ENCODE results near the gene TGFA. TPM values are rescaled to one million over a fixed set of nuclear protein-coding genes. Genes with fewer than 3 reads are reported as not detected.

Gene TGFA
- 0.93 and 3.7 TPM in 2 replicates for total RNA-seq

DNA sequence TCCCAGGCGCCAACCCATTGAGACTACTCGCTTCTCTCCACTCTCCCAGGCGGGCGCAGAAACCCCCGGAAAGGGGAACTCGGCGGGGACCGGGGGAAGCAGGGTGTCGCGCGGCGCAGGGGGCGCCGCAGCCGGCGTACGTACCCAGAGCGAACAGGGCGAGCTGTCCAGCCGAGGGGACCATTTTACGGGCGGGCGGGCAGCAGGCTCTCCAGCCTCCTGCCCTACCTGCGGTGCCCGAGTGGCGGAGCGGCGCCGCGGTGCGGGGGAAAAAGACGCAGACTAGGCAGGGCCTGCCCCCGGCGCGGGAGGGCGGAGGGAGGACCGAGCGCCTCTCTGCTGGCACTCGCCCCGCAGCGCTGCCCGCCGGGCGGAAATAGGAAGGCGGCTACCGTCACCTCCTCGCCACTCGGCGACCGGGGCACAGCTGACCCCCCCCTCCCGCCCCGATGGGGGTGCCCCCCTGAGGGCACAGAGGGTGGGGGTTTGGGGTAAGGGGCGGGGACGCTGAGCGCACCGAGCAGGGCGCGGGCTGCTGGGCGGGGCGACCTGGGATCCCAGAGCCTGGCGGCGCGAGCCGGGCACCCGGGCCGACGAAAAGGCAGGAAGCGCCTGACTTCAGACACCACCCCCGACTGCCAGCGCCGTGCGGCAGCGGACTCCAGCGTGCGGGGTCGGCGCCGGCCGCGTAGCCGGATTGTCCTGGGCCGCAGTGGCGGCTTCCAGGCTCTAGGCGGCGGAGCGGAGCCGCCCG, at the start of gene TGFA:
TSS of gene TGFA (minus strand) at position 243 of the 754 bp plus-strand sequence. CDS start at position 184, 59 bp downstream.
- no peak for DNase-seq (ENCODE audit: extremely low read depth, low read depth, low spot score)

DNA sequence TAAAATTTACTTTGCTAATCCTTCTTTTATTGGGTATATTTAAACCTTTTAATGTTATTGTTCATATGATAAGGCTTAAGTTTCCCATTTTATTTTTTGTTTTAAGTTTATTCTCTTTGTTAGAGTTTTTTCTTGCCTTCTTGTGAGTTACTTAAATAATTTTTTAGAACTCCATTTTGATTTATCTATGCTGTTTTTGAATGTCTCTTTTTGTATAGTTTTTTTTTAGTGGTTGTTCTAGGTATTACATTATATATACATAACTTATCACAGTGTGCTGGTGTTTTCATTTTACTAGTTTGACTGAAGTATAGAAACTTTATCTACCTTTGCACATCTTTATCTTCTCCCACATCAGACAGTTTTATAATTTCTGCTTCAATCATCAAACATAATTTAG, 49.4 kb upstream of the TGFA start:
- no peak for DNase-seq (ENCODE audit: extremely low read depth, low read depth, low spot score)

DNA sequence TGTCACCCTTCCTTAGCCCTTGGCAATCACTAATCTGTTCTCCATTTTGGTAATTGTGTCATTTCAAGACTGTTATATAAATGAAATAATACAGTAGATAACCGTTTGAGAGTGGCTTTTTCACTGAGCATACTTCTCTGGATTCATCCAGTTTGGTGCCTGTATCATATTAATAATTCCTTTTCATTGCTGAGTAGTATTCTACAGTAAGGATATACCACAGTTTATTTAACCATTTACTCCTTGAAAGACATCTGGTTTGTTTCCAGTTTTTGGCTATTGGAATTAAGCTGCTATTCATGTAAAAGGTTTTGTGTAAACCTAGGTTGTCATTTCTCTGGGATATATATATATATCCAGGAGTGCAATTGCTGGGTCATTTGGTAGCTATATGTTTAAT, 44.6 kb upstream of the TGFA start:
- no peak for DNase-seq (ENCODE audit: extremely low read depth, low read depth, low spot score)

DNA sequence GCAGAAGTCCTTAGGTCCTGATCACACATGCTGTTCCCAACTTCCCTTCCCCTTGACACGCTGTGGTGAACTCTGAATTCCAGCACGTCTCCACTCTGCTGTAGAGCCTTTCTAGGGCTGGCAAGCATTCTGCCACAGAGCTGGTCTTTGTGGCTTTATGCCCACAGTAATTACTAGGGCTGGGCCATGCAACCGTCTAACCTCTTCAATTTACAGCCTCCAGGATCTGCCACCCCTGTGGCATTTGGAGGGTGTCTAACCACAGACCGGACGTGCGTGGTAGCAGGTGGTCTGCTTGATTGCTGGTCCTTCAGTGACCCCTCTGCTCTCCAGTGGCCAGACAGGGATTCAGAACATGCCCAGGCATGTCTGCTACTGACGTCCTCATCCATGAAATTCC, 43.1 kb upstream of the TGFA start:
- no peak for DNase-seq (ENCODE audit: extremely low read depth, low read depth, low spot score)

DNA sequence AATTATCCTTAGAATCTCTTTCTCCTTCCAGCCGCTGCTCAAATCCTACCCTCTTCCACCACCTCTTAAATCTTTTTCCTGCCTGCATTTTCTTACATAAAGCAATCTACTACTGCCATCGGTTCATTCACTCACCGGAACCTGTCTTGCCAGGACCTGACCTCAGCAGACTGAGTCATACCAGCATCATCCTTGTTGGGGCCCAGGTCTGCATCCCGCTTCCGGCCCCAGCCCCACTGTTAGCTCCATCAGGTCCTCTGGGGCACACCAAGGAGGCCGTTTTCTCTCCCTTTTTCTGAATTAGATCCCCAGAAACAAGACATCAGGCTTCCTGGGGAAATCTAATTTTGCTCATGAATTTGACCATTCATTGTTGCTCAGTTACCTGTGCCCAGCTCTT, 42.7 kb upstream of the TGFA start:
- no peak for DNase-seq (ENCODE audit: extremely low read depth, low read depth, low spot score)

DNA sequence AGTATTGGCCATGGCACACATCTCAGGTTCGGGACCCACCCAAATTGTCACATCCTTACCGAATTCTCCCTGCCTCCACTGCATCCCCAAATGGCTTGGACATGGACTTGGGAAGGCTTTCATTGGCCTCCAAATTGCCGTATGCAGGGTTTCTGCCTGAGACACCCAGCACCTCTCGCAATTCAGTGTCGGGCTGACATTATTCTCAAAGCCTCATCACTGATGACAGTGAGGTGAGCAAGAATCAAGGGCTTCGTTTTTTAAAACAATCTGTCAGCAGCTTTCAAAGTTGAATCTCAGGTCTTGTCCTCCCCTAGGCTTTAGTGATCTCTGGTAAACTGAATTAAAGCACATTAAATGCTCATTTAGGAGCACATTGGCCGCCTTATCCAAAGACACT, 29.5 kb upstream of the TGFA start:
- no peak for DNase-seq (ENCODE audit: extremely low read depth, low read depth, low spot score)

DNA sequence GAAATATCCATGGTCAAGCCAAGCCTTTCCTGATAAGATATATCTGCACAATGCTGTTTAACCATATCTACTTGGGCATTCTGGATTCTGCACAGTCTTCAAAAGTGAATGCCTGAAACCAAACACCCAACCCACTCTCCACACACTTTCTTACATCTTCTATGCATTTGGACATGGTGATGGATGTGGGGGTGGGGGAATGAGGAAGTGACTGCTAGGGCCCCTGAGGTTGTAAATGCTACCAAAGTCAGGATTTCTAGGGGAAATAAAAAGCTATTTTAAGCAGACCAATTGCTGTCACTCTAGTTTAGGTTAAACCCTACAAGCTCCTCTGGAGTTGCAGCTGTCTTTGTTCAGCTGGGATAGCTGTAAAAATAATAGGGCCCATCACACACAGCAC, 26.7 kb upstream of the TGFA start:
- DNase-seq (ENCODE audit: extremely low read depth, low read depth, low spot score), result no peak

DNA sequence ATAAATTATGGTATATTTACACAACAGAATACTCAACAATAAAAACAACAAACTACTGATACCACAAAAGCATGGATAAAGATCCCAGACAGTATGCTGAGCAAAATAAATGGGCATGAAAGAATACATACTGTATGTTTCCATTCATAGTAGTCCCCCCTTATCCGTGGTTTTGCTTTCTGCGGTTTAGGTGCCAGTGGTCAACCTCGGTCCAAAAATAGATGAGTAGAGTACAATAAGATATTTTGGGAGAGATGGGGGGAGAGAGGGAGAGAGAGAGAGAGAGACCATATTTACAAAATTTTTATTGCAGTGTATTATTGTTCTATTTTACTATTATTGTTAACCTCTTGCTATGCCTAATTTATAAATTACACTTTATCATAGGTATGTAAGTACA, 21.0 kb upstream of the TGFA start:
- DNase-seq (ENCODE audit: extremely low read depth, low read depth, low spot score), result no peak

DNA sequence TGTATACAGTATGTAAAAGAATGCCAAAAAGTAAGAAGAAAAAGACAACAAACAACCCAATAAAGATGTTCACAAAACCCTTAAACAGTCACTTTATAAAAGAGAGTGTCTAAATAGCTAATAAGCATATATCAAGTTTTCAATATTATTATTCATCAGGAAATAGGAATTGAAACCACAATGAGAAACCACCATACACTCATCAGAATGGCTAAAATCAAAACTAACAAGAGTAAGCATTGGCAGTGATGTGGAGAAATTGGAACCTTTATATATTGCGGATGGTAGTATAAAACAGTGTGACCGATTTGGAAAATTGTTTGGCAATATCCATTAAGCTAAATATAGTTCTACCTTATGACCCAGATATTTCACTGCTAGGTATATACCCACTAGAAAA, 20.5 kb upstream of the TGFA start:
- DNase-seq (ENCODE audit: extremely low read depth, low read depth, low spot score), result no peak

DNA sequence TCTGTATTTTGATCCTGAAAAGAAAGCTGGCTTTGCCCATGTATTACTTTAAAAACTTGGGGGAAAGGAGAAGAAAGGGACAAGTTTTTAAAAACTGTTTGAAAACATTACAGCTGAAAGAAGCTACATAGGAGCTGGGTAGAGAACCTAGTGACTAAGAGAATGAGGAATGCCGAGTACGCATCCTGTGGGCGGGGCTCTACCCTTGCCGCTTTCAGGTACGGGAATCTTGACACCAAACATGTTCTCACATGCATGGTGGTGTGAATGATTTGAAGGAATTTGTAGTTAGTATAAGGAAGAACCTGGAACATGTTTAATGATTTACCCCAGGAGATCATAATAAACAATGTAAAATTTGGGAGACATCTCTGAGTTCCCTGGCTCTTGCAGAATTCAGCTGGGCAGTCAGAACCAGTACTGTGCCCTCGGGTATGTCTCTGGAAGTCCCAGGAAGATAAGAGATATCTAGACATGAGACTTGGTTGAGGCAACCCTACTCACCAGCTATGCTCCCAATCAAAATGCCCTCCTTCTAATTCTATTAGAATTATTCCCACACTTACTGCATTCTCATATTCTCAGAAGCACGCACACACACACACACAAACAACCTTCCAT, 16.5 kb upstream of the TGFA start:
- no peak for DNase-seq (ENCODE audit: extremely low read depth, low read depth, low spot score)

DNA sequence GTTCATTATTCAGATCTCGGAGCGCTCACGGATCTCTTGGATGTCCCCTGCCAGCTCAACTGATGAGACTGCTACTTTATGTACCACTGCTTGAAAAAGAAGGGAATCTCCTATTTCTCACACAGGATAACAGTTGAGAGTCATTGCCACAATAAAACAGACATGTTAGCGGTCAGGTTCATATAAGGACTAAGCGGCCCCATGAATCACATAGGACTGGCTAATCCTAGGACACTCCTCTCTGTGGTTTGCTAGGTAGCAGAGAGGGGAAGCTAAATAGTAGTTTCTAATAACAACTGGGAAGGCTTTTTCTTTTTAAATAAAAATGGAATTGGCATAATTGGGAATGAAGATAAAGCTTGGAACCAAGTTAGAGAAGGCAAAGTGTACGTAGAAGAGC, 15.9 kb upstream of the TGFA start:
- no peak for DNase-seq (ENCODE audit: extremely low read depth, low read depth, low spot score)

DNA sequence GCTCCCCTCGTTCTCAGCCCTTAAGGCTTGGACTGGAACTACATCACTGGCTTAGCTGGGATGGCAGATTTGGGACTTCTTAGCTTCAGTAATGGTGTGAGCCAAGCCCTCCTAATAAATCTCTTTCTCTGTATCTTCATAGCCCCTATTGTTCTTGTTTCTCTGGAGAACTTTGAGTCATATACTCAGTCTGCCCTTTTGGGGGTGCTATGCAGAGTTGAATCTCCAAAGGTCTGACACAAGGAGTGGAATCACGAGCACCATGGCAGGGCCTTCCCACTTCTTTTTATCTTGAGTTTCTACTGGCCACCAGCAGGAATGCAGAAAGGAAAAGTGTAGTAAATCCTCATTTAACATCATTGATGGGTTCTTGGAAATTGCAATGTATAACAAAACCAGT, 13.3 kb upstream of the TGFA start:
- DNase-seq (ENCODE audit: extremely low read depth, low read depth, low spot score), result no peak

DNA sequence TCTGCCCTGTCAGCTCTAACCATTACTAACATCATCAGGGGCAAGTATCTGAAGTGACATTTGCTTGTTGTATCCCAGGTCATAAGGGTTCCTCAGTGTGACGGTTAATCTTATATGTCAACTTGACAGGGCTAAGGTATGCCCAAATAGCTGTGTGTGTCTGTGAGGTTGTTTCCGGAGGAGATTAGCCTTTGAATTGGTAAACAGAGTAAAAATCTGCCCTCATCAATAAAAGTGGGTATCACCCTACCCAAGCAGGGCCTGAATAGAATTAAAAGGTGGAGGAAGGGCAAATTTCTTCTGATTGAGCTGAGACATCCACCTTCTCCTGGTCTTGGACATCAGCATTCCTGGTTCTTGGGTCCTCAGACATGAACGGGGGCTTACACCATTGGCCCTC, 12.8 kb upstream of the TGFA start:
- DNase-seq (ENCODE audit: extremely low read depth, low read depth, low spot score), result no peak

DNA sequence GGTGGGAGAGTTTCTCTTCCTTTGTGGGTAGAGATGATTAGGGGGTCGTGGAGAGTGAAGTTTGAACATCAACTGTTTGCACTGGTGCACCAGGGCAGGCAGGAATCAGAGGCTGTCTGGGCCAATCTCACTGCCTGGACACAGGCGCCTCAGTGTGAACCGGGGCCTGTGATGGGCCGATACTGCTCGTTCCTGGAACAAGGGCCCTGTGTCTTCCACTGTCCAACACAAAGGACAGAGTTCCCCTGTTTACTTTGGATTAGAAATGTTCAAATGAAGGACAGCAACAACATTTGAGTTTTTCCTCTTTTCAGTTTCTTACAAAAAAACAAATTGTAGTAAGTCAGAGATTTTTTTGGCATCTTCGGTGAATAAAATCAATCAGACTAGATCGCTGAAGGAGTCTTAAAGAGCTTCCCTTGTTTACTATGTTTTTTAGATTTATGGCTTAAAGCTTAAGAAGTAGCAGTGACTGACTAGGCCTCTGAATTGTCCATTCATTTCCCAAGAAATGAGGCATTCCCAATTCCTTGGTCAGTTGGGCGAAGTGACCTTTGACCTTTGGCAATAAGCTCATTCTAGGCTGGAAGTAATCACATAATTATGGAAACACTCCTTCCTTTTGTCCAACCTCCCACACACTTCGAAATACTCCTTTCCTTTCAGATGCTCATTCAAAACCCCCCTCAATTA, 11.6 kb upstream of the TGFA start:
- DNase-seq (ENCODE audit: extremely low read depth, low read depth, low spot score), result no peak

DNA sequence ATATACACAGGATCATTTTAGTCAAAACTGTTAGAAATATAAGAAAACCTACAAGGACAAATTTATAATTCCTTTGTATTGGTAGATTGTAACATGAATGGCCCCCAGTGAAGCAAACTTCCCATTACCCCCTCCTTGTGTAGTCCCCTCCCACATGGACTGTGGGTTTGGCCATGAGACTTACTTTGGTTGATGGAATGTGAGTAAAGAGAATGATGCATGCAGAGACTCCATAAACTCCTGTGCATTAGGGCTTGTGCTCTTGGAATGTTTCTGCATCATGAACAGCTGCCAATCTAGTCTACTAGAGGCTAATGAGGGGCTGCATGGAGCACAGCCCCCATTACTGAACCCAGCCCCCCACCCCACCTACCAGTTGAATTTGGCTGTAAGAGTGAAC, 8.3 kb upstream of the TGFA start:
- DNase-seq (ENCODE audit: extremely low read depth, low read depth, low spot score), result no peak

DNA sequence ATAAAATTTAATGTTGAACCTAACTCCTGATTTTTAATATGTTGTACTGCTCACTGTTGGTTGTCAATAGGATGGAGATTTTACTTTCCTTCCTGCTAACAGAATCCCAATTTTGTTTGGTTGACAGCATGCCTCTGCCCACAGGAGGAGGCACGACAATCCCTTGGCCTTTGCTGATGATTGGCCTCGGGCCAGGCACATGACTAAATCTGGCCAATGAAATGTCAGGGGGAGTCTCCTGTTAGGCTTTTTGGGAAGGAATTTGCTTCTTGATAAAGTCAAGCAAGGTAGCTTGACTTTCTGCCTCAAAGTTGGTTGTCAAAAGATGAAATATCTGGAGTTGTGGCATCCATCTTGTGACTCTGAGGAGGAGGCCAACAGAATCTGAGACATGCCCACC, 6.8 kb upstream of the TGFA start:
- no peak for DNase-seq (ENCODE audit: extremely low read depth, low read depth, low spot score)

DNA sequence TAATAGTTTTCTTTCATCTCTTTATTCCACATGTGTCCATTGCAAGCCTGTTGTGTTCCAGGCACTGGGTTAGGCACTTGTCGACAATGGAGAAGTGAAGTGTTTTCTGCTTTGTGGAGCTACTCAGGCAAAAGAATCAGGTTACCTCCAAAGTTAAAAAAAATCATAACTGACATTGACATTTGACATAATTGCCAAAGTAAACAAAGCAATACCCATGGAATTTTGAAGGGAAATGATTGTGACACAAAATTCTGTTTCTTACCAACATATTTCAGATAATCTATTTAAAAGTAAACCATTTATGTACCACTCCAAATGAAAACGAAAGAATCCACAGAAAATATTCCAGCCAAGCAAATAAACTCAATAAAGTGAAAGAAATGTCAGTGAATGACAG, 6.4 kb upstream of the TGFA start:
- DNase-seq (ENCODE audit: extremely low read depth, low read depth, low spot score), result no peak

DNA sequence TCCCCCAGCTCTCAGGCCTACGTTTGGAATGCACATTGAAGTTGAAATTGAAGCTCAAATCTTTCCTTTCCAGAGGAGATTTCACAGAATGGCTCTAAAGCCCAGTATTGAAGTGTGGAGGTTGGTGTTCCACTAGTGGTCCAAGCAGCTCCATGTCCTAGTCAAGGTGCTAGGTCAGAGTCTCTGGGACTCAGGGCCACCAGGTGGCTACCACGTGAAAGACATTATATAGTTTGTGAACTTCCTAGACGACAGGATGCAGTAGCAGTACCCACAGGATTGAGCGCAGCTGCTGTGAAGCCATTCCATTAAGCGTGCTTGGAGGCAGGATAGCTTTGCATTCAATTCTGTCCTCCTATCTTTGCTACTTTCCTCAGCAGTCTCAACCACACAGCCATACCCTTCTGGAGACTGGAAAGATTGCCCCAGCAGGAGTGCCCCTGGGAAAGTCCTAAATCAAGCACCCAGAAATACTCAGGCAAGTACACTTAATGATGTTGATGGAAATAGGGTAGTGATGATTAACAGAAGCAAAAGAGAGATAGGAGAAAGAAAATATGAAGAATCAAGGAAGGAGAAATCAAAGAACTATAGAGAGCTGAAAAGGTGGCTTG, 4.7 kb upstream of the TGFA start:
- no peak for DNase-seq (ENCODE audit: extremely low read depth, low read depth, low spot score)

DNA sequence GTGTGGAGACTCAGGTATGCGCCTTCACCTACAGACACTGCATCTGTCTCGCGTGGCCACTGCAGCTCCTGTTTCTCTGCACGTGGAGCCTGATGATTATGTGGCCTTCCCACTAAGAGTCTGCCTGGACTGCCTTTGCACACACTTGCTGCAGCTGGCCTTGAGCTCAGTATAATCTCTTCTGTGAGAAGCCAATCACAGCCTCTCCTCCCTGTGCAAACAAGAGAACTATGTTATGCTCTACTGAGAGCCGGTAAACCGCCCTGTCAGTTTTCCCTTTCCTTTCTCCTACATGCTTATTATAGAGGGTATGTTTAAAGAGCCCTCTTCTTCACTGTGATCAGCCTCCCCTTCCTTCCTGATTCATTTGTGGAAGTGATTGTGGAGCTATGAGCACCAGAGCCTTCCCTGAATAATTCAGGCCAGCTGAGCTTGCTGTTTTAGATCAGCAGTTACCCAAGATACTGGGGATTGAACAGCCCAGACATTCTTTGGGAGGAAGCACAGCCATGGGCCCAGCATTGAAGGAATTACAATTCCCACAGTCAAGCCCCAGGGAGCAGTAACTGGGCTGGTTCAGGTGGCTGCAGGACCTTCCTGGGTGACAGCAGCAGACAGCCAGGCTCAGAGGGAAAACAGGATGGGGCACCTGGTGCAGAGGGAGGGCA, 3.7 kb upstream of the TGFA start:
- DNase-seq (ENCODE audit: extremely low read depth, low read depth, low spot score), result no peak

DNA sequence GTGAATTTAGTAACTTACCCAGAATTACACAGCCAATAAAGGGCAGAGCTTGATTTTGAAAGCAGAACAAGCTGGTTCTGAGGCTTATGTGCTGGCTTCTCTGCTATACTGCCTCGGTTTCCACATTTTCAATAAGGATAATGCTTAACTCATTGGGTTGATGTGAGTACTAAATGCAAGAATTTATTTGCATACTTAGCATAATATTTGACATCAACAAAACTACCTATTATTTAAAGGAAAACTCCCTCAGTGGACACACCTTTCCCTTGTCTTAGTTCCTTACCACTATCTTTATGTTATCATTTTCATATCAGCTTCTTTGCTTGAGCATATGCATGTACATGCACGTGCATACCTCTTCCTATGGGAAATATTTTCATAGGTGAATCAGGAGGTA, 3.0 kb upstream of the TGFA start:
- DNase-seq (ENCODE audit: extremely low read depth, low read depth, low spot score), result no peak

DNA sequence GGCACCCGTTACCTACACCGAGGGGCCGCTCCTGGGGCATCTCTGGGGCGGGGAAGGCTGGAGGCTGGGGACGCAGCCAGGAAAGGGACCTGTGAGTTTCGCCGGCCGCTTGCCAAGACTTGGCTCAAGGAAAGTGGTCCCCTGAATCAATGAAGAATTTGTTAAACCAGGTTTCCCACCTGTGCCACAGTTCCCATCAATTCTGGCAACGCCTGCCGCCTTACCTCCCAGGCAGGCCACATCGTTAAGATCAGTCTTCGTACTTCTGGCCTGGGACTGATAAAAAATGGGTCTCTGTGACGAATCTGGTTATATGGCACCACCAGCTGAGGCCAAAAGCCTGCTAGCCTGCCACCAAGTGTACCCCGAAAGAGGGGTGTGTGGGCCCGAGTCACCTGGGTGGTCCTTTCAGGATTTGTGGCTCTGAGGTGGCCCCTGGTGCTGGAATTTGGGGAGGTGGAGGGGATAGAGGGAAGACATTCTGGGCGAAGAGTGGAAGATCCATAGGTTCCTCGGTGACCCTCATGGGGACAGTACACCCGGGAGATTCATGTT, 789 bp upstream of the TGFA start:
- no peak for DNase-seq (ENCODE audit: extremely low read depth, low read depth, low spot score)
